D341Med (cell line): ENCODE results near the gene CPM.

Source experiments
- DNase-seq: peaks from one replicate; pipeline ENCODE4 v3.0.0; 2012; ENCODE audit warnings: low spot score

Gene CPM

DNA sequence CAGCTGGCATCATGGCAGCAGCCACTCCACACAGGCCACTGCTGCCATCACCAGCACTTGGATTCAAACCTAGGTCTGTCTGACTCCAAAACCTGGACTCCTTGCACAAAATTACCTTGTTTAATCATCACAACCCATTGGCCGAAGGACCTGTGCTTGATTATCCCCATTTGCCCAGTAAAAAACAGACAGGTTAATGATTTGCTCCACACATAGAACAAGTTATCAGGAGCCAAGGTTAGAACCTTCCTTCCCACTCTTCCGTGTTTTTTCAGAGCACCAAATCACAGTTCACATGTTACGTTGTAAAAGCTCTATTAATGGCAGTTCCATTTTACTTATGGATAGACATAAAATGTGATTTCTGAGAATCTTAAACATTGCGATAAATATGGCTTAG is 23.5 kb upstream of the CPM start:
- DNase-seq, result no peak

DNA sequence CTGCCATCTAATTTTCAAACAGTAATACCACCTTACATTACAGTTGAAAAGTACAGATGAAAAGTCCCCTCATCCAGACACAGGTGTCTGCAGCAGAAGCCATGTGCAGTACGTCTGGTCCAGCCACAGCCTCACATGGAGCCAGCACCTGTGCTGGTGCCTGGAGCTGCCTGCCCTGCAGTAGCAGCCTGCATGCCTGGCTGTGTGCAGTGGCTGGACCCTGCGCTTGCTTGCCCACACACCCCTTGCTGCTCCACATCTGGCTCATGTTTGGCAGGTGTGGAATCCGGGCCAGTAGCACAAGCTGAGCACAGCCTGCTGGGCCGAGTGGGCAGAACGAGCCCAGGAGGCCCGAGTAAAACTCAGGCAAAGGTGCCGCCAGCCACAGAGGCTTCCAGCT is 21.8 kb upstream of the CPM start:
- no peak for DNase-seq

DNA sequence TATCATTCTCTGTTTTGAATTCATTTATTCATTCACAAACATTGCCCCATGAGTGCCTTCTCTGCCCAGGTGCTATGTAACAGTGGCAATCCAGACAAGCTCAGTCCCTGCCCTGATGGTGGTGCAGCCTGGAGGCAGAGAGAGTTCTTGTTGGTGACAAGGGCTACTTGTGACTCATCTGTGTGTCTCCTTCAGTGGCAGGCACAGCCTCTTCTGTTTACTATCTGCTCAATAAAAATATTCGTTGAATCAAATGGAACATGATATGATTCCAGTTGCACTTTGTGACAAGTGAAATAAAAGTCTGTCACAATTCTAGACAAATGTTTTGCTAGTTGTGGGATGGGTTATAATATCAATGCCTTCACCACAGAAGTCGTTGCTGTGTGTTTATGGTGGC is 20.6 kb upstream of the CPM start:
- no peak for DNase-seq

DNA sequence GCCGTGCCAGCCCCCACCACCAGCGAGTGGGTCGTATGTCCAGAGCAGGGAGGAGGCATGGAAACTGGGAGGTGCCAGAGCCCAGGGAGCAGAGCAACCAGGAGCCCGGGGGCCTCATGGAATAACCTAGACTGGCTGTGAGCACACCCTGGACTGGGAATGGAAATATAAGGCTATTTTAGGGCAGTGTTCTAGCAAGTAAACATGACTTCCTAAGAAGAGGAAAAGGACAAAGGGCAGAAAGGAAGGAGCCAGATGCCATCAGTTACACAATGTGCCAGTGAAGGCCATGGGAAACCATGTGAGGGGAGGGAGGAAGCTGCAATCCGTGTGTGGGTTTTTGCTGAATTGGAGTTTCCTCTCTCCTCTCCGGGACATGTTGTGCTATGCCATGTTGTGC is 18.7 kb upstream of the CPM start:
- no peak for DNase-seq

DNA sequence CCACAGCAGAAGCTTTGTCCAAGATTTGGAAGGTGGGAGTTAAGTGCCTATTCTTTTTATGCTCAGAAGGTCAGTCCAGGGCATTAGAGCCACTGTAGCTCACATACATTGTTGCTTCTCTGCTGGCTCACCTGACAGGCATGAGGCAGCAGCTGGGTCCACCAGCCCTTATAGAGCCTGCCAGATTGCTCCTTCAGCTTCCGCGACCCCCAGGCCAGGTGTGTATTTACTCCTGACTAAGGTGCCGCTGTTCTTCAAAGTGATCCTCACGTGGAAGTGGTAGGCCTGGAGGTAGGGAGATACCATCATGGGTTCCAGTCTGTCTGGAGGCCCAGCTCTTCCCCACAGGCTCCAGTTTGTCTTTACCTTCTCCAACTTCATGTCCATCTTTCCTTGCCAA is 17.5 kb upstream of the CPM start:
- DNase-seq, result no peak

DNA sequence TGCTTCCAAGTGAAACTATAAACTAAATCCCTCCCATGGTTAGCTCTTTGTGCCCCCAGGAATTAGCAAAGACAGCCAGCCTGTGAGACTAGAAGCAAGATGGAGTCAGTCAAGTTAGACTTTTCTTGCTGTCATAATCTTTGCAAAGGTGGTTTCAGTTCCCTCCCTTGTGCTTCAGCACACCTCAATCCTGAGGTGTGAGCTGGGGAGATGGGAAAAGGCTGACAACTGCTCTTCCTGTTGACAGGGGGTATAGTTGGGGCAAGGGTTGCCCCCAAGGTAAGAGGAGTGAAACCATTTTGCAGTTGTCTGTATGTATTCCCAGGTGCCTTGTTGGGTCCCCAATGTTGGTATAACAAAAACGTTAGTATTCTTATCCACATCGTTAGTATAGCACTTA is 12.3 kb upstream of the CPM start:
- DNase-seq, result no peak

DNA sequence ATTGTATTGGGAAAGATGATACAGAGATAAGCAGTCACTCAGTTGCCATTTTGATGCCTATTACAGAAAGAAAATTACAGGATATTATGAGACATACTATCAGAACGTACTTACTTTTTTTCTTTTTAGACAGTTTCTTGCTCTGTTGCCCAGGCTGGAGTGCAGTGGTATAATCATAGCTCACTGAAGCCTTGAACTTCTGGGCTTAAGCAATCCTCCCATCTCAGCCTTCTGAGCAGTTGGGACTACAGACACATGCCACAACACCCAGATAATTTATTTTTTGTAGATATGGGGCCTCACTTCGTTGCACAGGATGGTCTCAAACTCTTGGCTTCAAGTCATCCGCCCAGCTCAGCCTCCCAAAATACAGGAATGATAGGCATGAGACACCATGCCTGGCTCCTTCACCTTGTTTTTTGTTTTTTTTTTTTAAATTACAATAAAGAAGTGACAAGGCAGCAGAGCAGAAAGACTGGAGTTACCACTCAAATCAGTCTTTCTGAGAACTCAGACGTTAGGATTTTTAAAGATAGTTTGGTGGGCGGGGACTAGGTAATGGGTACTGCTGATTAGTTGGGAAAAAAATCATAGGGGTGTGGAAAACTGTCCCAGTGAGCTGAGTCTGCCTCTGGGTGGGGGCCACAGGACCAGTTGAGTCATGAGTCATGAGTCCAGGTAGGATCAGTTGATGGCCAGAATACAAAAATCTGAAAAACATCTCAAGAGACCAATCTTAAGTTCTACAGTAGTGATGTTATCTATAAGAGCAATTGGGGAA is 11.5 kb upstream of the CPM start:
- no peak for DNase-seq

DNA sequence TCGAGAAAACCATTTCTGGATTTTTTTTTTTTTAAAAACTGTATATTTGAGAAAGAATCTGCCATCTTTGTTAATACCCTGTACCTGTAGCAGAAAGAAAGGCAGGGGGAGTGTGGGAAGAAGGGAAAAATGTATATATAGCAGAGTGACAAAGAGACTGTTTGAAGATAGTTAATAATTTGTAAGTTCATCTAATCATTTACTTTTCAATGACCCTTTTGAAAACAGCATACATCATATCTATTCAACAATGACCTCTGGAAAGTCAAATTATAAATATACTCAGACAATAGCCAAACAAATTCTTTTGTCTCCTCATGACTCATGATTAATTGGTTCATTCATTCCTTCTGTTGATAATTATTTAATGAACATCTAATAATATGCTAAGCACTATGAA is 10.9 kb upstream of the CPM start:
- no peak for DNase-seq

DNA sequence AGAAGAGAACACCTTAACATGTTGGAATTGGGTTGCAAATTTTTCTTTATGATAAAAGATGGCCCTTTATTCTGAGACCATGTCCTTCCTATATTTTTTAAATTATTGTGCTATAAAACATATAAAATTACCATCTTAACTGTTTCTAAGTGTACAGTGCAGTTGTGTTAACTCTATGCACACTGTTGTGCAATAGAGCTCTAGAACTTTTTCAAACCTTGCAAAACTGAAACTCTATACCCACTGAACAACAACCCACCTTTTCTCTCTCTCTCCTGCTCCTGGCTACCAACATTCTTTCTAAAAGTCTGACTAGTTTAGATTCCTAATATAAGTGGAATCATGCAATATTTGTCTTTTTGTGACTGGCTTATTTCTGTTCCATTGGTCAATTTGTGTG is 7.8 kb upstream of the CPM start:
- no peak for DNase-seq

DNA sequence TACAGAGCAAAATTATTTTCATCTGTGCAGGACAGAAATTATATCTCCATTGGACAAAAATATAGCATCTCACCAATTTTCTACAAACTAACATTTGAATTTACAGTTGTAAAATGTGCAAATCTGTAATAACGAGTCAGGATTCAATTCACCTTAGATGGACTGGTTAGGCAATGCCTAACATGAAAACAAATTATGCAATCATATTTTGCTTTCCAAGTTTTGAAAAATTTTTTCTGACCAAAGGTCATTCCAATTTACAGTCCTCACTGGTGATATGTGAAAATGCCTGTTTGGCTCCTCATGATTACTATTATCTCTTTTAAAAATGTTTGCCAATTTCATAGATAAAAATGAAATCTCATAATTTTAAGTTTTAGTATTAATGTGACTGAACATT is 6.5 kb upstream of the CPM start:
- no peak for DNase-seq

DNA sequence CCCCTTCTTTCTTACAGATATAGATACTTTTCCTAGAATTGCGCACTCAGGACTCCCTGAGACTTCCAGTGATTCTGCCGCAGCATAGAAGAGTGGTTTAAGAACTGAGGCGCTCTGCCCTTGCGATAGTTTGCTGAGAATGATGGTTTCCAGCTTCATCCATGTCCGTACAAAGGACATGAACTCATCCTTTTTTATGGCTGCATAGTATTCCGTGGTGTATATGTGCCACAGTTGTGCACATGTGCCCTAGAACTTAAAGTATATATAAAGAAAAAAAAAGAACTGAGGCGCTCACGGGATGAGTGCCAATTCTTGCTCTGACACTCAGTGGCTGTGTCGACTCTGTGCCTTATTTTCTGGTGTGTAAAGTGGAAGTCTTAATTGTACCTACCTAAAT is 1.4 kb upstream of the CPM start:
- DNase-seq, result no peak

DNA sequence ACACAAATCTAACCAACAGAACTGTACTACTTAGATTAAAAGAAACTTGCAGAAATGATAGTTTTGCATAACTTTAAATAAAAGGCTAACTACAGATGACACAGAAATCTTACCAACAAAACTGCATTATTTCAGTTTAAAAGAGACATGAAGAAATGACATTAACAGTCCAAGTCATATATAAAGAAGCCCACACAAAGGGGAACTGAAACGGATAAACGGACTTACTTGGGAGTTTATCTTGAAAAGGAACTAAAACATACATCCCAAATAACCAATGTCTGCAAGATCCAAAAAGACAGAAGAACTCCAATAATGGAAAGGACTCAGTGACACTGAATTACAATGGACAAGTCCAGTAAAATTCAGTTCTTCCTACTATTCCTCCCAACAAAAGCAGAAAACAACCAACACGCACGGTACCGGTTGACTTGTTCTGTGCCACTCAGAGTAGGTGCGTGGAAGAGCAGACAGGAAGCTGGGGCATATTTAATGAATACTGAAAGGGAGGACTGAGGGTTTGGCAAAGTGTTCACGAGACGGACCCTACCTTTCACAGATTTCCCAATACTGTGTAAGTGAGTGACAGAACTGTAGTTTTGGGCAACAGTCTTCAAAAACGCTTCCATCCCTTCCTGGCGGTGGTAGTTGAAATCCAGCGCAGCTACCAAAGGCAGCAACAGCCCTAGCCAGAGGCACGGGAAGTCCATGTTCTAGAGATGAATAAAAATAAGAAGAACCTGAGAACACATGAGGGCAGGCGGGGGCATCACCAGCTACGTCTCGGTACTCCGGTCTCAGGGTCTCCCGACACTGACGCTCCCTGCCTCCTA is 627 bp downstream of the CPM start:
- DNase-seq, result no peak

DNA sequence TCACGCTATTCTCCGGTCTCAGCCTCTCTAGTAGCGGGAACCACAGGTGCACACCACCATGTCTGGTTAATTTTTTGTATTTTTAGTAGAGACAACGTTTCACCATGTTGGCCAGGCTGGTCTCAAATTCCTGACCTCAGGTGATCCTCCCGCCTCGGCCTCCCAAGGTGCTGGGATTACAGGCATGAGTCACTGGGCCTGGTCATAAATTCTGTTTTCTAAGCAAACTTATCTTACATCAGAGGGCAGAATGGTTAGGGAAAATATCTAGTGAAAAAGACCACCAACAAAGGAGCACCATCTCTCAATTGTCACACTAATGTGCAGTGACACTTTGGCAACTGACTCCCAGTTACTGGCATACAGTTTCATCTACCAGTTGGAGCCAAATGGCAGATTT is 2.8 kb downstream of the CPM start:
- no peak for DNase-seq

DNA sequence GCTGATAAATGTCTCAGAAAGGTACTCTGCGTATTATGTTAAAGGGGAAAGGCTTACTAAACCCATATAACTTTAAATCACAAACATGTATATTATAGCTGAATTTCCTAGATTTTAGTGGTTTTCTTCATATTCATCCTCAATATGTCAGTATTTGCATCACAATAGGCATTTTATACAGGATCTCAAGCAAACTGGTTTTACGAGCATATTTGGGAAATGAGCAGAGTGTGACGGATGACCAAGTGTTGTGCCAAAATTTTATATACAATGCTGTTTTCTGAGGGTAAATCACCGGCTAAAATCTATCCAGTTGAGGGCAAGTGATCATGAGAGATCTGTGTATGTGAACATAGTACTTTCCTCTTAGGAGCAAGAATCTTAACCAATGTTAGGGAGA is 8.4 kb downstream of the CPM start:
- DNase-seq, result no peak

DNA sequence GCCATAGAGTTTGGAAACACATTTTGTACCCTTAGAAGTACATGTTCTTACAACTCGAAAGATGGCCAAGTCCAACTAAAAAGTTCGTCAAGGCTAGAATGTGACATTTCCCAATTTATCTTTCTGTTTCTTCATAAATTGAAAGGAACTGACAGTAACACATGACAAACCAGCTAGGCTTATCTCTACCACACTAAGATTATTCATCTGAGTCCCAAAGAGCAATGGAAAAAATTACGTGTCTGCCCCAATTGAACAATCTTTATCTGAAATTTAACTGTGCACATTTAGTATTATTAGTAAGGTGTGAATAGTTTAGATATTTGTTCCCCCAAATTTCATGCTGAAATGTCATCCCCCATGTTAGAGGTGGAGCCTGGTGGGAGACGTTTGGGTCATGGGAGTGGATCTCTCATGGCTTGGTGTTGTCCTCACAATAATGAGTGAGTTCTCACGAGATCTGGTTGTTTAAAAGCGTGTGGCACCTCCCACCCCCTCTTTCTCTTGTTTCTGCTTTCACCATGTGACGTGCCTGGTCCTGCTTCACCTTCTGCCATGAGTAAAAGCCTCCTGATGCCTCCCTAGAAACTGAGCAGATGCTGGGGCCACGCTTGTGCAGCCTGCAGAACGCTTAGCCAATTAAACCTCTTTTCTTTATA is 13.3 kb downstream of the CPM start:
- no peak for DNase-seq

DNA sequence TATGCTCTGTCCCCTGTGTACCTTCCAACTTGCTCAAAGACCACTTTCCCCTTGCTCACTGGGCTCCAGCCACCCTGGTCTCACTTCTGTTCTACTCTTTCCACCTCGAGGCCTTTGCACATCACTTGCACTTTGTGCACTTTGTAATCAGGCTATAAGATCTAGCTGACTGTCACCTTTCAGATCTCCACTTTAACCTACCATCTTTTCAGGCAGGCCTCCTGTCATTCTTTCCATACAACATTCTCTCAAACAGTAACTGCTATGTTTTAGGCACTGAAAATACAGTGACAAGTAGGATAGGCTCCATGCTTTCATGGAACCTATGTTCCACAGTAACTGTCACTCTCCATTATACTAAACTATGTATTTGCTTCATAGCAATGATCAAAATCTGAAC is 14.0 kb downstream of the CPM start:
- DNase-seq, result no peak

DNA sequence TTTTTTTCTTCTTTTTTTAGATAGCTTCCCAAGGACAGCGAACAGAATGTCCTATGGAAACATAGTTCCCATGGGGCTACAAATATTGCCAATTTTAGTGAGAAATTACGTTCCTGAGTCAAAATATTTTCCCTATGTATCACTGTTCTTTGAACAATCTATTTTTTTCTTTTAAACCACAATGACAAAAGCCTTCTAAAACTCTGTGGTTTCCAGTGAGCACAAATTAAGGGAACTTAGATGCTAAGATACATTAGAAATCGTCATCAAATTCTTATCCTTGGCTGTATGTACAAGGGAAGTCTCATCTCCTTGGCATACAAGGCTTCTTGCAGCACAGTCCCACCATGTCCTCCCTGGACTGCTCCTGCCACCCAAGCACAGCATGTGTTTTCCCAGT is 17.9 kb downstream of the CPM start:
- DNase-seq, result no peak

DNA sequence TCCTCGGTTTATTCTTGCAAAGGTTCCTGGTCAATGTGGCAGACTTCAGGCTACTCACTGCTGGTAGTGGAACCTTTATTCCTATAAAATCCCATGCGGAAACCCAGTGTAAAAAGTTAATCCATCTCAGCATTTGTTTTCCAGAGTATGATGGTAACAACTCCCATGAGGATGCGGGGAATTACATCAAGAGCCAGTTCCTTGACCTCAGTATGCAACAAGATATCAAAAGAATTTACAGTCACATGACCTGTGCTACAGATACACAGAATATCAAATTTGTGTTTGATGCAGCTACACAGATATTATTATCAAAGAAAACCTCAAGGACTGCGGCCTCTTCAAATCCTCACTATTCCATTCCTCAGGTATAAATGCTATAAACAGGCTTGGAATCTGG is 19.3 kb downstream of the CPM start:
- DNase-seq, result no peak

DNA sequence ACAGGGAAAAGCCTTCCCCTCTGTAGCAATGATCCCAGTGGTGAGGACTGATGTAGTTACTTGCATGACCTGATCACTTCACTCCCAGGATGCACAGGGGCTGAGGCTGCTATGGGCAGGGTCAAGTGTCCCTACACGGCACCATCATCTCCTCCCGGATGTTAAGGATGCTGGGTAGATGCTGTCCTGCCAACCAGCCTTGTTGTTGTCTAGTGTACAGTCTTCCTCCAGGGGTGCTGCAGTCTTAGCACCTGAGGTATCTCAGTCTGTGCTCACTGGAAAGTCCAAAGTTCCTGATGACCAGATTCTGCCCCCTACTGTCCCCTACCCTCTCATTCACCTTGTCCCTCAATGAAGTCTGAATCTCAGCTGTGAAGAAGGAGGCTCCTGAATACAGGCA is 20.1 kb downstream of the CPM start:
- DNase-seq, result no peak

DNA sequence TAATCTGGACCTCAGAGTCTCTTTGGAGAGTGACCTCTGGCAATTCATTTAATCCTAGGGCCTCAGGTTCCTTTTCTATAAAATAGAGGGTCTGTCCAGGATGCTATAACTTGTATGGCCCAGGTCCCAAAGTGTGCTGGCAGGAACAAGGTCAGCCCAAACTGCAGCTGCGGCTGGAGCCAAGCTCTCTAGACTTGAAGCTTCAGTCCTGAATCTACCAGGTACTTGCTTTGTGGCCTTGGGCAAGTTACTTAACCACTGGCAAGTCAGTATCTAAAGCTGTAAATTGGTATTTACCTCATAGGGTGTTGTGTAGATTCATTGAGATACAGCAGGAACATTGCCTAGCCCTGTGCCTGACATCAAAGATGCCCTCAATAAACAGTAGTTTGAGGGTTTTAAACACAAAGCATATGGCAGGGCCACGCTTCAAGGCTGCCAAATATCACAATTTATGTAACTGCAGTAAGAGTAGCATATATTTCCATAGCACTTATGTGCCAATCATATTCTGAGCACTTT is 21.7 kb downstream of the CPM start:
- no peak for DNase-seq

DNA sequence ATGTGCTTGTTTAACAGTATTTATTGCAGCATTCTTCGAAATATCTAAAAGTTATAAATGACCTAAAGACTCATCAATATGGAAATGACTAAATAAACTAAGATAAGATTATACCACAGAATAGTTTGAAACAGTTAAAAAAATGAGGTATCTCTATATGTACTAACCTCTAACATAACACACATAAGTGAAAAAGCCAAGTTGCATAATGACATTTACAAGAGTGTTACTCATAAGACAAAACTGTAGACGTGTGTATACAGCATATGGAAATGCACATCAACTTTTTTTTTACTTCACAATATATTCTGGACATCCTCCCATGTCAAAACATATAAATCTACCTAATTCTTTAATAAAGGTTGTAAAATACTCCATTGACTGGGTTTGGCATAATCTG is 22.8 kb downstream of the CPM start:
- no peak for DNase-seq

DNA sequence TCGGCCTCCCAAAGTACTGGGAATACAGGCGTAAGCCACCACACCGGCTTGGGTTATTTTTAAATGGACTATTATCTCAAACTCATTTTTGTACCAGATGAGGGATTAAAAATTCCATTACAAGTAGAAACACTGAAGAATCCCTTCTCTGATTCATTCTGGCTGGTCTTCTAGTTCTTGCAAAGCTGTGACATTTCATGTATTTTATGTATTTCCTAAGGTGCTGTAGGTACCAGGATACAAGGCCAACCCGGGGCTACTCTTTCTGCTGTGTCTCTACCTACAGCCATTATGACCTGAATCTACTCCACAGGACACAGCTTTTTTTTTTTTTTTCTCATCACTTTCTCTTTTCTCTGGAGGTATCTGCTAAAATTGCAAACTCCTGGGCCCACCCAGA is 24.9 kb downstream of the CPM start:
- DNase-seq, result no peak

DNA sequence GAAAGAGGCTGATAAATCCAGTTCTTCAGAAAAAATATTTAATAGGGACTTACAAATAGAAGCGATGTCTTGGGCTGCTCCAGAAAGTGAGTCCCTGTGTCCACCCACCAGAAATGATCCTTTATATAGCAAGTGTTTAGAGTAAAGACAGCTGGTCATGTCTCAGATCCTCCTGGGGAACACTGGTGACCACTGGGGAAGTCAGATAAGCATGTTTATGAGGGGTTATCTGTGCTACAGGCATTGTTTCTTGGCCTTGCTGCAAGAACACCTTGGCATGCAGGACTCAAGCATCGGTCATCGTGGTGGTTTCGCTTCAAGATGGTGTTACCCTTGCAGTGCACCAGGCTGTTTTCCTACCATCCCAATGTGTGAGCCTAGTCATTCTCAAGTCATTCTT is 27.2 kb downstream of the CPM start:
- no peak for DNase-seq
